ENCODE results near the gene CENPQ.

Gene CENPQ

GRCh38 chr6:49517919-49518318 is 54.7 kb downstream of the CENPQ start:
- no peak for TF ChIP-seq ZNF274 (IDR thresholded peaks at IDR 0.05; ENCODE audit: low read depth, low read length)
- no peak overlapping the region for H3K4me3 ChIP-seq (ENCODE audit: low read length)

GRCh38 chr6:49519660-49520059 is 56.5 kb downstream of the CENPQ start:
- no peak for TF ChIP-seq ZNF274 (IDR thresholded peaks at IDR 0.05; ENCODE audit: low read depth, low read length)
- H3K4me3 ChIP-seq (ENCODE audit: low read length) = no peak overlapping the region

- no peak for TF ChIP-seq ZNF274 (IDR thresholded peaks at IDR 0.05; ENCODE audit: low read depth, low read length)
- H3K4me3 ChIP-seq (ENCODE audit: low read length) = no peak overlapping the region
Measured at GRCh38 chr6:49522710-49523593, 59.8 kb downstream of the CENPQ start.

GRCh38 chr6:49523901-49524300 is 60.7 kb downstream of the CENPQ start:
- TF ChIP-seq ZNF274 (IDR thresholded peaks at IDR 0.05; ENCODE audit: low read depth, low read length) = no peak
- H3K4me3 ChIP-seq (ENCODE audit: low read length) = no peak overlapping the region

GRCh38 chr6:49524541-49524940 is 61.4 kb downstream of the CENPQ start:
- H3K4me3 ChIP-seq (ENCODE audit: low read length) = no peak overlapping the region
- no peak for TF ChIP-seq ZNF274 (IDR thresholded peaks at IDR 0.05; ENCODE audit: low read depth, low read length)

- TF ChIP-seq ZNF274 (IDR thresholded peaks at IDR 0.05; ENCODE audit: low read depth, low read length) = no peak
- H3K4me3 ChIP-seq (ENCODE audit: low read length) = no peak overlapping the region
Measured at GRCh38 chr6:49526598-49526997, 63.4 kb downstream of the CENPQ start.

- no peak overlapping the region for H3K4me3 ChIP-seq (ENCODE audit: low read length)
- no peak for TF ChIP-seq ZNF274 (IDR thresholded peaks at IDR 0.05; ENCODE audit: low read depth, low read length)
Measured at GRCh38 chr6:49527320-49527719, 64.2 kb downstream of the CENPQ start.

- no peak for TF ChIP-seq ZNF274 (IDR thresholded peaks at IDR 0.05; ENCODE audit: low read depth, low read length)
Measured at GRCh38 chr6:49528571-49528970, 65.4 kb downstream of the CENPQ start.

GRCh38 chr6:49530141-49530776 is 67.1 kb downstream of the CENPQ start:
- H3K4me3 ChIP-seq (ENCODE audit: low read length) = no peak overlapping the region
- no peak for TF ChIP-seq ZNF274 (IDR thresholded peaks at IDR 0.05; ENCODE audit: low read depth, low read length)

More at GRCh38 chr6:49528571-49528970, 65.4 kb downstream of the CENPQ start:
- H3K4me3 ChIP-seq (ENCODE audit: low read length) = no peak overlapping the region

- peak overlapping the region; percentile 40 for H3K4me3 ChIP-seq (ENCODE audit: low read length)
- TF ChIP-seq ZNF274 (IDR thresholded peaks at IDR 0.05; ENCODE audit: low read depth, low read length) = no peak
Measured at GRCh38 chr6:49531774-49532569, 68.8 kb downstream of the CENPQ start.

- H3K4me3 ChIP-seq (ENCODE audit: low read length) = no peak overlapping the region
- no peak for TF ChIP-seq ZNF274 (IDR thresholded peaks at IDR 0.05; ENCODE audit: low read depth, low read length)
Measured at GRCh38 chr6:49535795-49536194, 72.6 kb downstream of the CENPQ start.

GRCh38 chr6:49539102-49539501 is 75.9 kb downstream of the CENPQ start:
- H3K4me3 ChIP-seq (ENCODE audit: low read length) = no peak overlapping the region
- TF ChIP-seq ZNF274 (IDR thresholded peaks at IDR 0.05; ENCODE audit: low read depth, low read length) = no peak

GRCh38 chr6:49540614-49541013 is 77.4 kb downstream of the CENPQ start:
- TF ChIP-seq ZNF274 (IDR thresholded peaks at IDR 0.05; ENCODE audit: low read depth, low read length) = no peak
- H3K4me3 ChIP-seq (ENCODE audit: low read length) = no peak overlapping the region

GRCh38 chr6:49541210-49541724 is 78.1 kb downstream of the CENPQ start:
- TF ChIP-seq ZNF274 (IDR thresholded peaks at IDR 0.05; ENCODE audit: low read depth, low read length) = no peak

More at GRCh38 chr6:49541210-49541724, 78.1 kb downstream of the CENPQ start:
- no peak overlapping the region for H3K4me3 ChIP-seq (ENCODE audit: low read length)

Data from GM08714 (cell line).